NAMALWA (cell line): Measurements from ENCODE around the gene SMC3.

Experiments used
- DNase-seq: peaks from one replicate; pipeline ENCODE4 v3.0.0-alpha.2; 2015; ENCODE audit warnings: low spot score

Gene SMC3

GRCh38 chr10:110647136-110647430, 79.6 kb downstream of the SMC3 start:
- no peak for DNase-seq

- DNase-seq, result no peak
These were observed 81.3 kb downstream of the SMC3 start for GRCh38 chr10:110648692-110649346.

DNA sequence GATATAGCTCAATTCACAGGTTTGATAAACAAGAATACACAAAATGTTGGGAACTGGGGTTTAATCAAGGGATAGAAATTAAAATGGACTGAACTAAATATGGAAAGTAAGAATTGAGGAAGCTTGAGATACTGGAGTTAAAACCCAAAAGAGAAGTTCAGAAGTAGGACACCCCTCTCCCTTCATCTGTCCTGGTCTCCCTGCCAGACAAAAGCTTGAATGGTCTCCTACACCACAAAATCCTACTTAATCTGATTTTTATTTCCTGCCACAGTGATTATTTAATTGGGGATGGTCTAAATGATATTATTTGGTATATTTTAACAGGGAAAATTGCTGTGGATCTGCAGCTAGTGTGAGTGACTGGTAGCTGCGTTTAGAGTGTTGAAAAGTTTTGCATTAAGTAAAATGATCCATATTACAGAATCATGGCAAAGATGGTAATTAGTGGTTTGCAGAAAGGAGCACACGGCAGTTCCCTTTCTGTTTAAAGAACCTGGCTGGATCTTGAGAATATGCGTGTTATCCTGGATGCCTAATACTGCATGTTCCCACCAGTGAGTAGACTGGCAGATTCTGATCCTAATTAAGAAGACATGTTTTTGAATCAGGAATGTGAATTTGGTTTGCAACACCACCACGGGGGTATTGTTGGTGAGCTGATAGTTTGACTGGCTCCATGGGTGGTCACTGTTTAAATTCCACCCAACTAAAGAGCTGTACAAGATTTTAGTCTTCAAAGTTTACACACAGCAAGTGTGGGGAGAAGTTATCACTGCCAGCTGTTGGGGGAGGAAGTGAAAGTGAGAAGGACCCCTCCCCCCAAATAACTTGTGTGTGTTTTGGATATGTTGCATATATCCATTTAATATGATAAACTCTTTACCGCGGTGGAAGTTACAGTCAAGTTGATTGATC, 82.1 kb downstream of the SMC3 start:
- DNase-seq, result peak; percentile 74

DNA sequence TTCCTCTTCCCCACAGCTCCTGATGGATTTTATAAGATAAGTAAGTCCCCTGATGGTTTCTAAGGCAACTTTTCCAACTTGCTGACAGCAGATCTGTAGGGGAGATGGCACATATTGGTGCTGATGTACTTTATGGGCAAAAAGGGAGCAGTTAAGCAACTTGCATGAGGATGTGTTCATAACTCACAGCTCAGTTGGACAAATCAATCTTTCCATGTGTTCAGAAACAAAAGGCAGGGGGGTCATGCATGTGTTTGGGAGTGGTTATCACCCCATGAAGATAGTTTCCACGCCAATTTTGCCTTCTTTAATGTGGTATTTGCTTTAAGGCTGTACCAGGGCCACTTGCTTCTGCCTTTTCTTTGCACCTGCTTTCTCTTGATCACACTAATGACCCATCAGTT, 82.8 kb downstream of the SMC3 start:
- DNase-seq, result peak; percentile 62

DNA sequence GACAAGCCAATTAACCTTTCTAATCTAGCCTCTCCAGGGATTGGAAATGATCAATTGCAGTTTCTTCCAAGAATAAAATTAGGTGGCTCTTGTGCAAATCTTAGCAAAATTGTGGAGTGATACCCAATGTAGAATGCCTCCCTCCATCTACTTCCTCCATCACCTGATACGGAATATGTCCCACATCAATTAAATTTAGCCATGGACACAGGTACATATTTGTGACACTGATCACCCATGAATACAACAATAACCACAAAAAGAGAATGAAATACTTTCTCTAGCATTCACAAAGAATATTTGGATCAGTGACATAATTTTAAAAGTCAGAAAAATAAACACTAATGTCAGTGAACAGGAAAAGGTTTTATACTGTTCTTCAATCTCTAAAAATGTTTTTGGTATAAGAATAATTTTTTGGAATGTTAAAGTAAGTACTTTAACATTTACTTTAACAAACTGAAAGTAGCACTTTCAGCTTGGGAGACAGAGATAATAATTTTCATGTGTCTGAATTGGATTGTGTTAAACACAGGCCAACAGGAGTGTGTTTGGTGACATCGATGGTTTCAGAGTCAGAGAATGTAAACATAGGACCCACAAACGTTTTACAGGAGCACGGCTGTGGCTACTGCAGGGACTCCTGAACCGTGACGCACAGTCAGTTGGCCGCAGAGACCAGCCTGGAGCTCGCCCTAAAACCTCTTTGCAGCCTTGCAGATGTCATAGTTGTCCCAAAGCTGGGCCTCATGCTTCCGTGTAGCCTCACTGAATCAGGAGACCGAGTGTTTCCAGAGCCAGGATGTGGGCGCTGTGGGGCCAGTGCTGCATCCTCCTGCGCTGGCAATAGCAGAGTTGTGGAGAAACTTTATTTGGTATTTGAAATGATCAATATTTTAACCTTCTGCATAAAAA, 83.8 kb downstream of the SMC3 start:
- peak; percentile 71 for DNase-seq

GRCh38 chr10:110652475-110653118, 85.1 kb downstream of the SMC3 start:
- no peak for DNase-seq
